Activated naive CD4-positive, alpha-beta T cell treated with Interleukin-2 at 50 U/mL for 16 hours (primary cell): ENCODE measurements around the gene FOXO1.
"Not testable (repeated sequence)": the region's sequence is repeated elsewhere in the genome, so short reads cannot be mapped to it uniquely, and the experiment has no call there.

Experiments used
- DNase-seq: peaks from one replicate; pipeline ENCODE4 v3.0.0-alpha.2; 2020

FOXO1 gene

DNA sequence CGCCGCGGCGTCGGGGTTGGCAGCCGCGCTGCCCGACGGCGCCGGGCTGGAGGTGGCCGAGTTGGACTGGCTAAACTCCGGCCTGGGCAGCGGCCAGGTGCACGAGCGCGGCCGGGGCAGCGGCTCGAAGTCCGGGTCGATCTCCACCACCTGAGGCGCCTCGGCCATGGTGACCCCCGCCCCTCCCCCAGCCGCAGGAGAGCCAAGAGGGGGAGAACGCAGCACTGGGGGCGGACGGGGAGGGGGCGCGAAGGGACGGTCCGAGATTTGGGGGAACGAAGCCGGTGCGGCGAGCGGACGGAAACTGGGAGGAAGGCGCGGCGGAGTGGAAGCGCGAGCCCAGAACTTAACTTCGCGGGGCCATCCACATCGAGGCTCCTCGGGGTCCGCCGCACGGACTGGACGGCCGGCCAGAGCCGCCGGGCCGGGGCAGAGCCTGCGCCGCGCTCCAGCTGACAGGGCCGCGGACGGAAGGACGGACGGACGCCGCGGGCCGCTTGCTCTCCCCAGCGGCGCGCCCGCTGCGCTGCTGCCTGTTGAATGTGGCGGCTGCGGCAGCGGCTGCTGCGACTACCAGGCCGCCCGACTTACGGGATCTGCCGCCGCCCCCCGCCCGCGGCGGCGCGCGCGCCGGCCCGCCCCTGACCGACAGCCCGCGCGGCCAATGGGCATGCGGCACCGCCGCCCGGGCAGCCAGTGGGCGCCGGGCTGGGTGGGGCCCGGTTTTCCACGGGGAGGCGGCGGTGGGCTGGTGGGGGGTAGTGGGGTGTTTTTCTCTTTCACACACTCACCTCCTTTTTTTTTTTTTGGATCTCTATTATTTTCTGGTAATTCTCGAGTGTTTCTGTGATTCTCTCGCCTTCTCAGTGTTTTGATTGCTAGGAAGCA, at the start of gene FOXO1:
Gene FOXO1 (minus strand): TSS at position 597 of the 888 bp plus-strand sequence. CDS start 429 bp downstream, at position 168.
- peak; percentile 90 for DNase-seq

DNA sequence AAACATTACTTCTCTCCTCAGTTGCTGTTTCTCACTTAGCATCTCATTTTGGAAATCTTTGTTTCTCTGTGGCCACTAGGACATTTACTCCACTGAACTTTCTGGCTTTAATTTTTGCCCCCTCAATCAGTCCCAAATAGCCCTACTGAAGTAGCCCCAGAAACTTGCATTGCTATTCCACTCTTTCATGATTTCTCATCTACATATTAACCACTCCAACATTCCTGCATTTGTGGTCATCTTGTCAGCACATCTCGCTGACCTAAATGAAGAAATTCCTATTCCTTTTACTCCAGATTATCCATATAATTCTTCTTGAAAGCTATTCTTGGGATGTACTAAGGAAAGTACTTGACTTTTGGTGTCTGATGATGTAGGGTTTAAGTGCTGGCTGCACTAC, 48.0 kb upstream of the FOXO1 start:
- not testable (repeated sequence) for DNase-seq

DNA sequence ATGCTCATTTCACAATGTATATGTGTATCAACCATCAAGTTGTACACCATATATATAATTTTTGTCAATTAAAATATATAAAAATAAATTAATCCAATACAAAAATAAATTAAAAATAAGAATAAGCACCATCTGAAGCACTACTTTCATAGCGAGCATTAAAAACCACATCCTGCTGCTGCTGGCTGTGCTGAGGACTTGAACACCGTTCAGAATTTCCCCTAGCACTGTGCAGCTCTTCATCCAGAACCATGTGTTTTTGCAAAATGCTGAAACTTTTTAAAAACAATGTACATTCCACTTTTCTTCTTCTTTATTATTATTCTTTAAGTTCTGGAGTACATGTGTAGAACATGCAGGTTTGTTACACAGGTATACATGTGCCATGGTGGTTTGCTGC, 40.0 kb upstream of the FOXO1 start:
- DNase-seq = no peak

- DNase-seq = no peak
These were observed 31.3 kb upstream of the FOXO1 start for GRCh38 chr13:40697711-40698110.

- no peak for DNase-seq
These were observed 28.0 kb upstream of the FOXO1 start for GRCh38 chr13:40694426-40694825.

DNA sequence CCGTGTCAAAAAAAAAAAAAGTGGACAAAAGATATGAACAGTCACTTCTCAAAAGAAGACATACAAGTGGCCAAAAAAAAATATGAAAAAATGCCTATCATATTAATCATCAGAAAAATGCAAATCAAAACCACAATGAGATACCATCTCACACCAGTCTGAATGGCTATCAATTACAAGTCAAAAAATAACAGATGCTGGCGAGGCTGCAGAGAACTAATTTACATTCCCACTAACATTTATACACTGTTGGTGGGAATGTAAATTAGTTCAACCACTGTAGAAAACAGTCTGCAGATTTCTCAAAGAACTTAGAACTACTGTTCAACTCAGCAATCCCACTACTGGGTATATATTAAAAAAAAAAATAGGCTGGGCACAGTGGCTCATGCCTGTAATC, 26.5 kb upstream of the FOXO1 start:
- DNase-seq = no peak

GRCh38 chr13:40688781-40689180, 22.3 kb upstream of the FOXO1 start:
- DNase-seq = no peak

DNA sequence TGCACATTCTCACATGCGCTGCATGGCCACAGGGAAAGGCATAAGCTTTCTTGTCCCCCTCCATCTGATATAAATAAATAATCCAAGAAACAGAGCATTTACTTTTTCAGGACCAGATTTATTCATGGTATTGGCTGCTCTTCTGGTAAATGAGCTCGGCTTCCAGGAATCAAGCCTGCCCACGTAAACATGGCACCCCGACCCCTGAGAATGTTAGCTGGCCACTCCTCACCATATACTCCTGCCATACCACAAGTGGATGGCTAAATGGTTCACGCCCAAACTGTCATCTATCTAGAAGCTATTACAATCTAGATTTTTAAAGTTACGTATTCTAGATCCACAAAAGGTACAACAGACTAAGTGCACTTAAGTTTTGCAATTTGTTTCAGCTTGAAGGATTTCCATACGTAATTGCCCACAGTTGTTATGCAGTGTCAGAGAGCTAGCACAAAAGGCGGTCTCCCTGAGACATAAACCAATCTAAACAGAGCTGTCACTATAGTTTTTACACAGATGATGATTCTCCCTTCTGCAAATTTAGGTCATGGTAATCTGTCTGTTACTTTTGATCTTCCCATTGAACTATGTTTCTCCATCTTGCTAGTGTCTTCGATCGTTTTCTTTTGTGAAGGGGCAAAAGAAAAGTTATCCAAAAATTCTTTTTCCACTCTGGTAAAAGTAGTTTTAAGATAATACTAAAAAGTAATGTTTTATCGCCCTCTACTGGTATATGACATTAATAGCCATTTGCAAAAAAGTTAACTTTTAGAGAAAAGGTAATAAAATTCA, 16.2 kb upstream of the FOXO1 start:
- no peak for DNase-seq

- DNase-seq = no peak
These were observed 15.1 kb upstream of the FOXO1 start for GRCh38 chr13:40681341-40682146.

DNA sequence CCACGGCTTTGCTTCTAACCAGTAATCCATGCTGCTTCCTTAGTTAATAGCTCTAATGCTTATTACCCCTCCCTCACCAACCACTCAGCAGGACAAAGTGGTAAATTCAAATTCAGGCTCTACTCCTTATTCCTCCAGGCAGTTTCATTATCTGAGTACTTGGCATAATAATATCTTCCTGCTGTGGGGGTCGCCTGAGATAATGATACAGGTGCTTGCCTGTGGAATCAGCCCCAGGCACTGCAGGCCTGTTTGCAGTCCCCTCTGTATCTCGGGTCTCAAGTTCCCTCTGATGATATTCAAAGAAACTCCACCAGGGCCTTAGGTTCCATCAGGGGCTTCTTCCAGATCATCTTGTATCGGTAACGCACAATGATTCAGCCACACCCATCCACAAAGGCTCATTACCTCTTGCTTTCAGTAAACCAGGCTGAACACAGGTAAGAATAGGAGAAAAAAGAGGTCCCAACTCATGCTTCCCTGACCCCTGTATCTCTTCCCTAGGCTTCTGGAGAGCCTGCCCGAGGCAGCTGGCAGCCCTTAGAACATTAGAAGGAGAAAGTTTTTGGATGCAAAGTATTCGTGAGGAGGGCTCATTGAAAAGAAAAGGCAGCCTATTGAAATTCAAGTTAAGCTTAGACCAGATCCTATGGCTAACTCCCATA, 14.3 kb upstream of the FOXO1 start:
- no peak for DNase-seq

DNA sequence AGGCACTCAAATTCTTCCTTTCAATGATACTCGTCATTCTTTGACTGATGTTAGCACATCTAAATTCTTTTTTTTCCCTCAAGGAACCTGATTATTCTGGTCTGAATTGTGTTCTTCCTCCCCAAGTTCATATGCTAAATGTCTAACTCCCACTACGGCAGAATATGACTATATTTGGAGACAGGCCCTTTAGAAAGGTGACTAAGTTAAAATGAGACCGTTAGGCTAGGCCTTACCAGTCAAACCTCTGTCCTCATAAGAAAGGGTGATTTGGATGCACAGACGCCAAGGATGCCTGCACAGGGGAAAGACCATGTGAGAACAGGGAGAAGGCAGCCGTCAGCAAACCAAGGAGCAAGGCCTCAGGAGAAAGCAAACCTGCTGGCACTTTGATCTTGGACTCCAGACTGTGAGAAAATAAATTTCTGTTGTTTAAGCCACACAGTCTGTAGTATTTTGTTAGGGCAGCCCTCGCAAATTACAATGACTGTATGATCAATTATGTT, 13.1 kb upstream of the FOXO1 start:
- DNase-seq = no peak

DNA sequence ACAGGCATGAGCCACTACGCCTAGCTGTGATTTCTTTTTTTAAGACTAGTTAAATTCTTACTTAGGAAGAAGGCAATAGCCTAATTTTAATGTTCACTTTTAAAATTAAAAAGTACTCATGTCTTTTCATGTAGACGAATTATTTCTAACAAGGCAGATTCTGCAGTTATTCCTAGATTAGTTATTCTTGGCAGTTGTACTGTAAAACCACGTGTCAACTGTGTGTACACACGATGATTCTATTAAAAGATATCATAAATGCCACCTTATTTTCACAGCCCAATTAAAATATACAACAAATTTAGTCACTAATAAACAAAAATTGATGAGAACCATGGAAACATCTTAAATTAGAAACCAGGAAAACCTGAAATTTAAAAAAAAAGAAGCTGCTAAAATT, 10.6 kb upstream of the FOXO1 start:
- DNase-seq = no peak

GRCh38 chr13:40676007-40676406, 9.6 kb upstream of the FOXO1 start:
- DNase-seq = no peak

- no peak for DNase-seq
These were observed 7.0 kb upstream of the FOXO1 start for GRCh38 chr13:40673414-40673813.

- no peak for DNase-seq
These were observed 6.4 kb upstream of the FOXO1 start for GRCh38 chr13:40672765-40673397.

DNA sequence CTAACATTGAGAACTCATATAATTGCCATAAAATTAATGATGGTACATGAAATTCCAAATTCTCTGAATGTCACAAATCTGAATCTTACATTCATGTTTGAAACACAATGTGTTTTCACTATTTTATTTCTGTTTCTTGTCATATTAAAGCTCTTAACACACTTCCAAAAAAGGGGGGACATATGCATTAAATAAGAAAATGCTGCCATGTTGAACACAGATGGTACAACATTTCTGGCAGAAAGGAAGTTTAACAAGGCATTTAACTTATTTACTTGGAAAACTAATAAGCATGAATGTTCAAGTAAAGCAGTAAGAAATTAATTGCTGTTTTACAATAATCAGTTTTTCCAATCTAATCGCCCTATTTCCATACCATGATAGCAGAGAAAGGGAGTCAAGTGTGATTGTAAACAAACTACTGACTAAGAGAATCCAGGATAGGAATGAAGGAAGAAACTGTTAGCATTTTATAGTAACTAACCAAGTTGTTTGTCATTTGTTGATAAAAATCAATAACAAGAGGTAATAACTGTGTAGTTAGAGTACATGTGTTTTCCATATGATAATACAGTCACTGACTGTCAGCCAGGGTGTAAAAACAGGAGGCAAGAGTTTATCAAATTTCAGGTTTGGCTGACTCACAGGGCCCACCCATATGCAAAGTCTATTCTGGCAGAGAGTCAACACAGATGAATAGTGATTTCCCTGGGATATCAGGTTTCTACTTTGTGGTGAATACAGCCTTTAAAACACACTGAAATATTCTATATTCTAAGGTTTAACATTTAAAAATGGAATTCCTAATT, 5.7 kb upstream of the FOXO1 start:
- DNase-seq = peak; percentile 24

GRCh38 chr13:40670307-40670706, 3.9 kb upstream of the FOXO1 start:
- no peak for DNase-seq

GRCh38 chr13:40668335-40668734, 1.9 kb upstream of the FOXO1 start:
- DNase-seq = peak; percentile 33

DNA sequence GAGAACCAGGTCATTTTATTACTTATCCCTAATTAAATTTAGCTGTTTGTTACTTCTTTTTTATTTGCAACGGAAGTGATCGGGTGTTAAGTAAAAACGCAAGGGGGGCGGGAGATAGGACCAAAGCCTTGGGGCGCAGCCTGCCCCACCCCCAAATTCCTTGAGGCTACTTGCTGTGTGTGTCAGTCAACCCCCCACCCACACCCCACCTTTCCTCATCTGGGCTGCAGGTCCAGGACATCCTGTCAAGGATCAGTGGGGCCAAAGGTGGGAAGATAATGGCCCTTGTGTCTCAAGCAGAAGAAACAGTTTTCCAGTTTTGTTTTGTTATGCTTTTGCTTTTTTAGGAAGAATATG, 1.2 kb upstream of the FOXO1 start:
- DNase-seq = no peak

DNA sequence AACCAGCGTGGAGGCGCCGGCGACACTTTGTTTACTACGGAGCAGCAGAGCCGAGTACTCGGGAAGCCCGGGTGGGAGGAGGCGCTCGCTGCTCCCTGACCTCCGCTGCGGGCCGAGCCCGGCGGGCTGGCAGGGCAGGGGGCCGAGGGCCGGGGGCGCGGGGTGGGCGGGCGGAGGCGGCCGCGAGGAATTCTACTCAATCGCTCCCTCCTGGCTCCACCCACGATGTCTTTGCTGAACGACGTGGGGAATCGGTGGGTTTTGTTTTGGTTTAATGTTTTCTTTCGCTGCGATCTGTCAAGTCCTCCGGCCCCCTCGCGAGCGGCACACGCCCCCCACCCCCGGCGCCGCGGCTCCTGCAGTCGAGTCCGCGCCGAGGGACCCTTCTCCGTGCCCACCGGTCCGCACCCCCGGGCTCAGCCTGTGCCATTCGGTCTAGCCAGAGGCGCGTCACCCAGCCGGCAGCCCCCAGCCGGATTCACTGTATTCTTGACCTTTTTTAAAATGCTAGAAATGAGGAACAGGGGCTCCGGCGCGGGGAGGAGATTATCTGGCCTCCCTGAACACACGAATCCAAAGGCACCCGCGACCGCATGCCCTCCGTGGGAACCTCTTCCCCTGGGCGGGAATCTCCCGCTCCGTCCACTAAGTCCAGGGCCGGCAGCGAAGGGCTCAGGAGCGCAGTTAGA, 636 bp upstream of the FOXO1 start:
- no peak for DNase-seq
